NCI-H1092 (cell line): ENCODE results near the gene CEMP1.

Source experiments
- DNase-seq: peaks from one replicate; lab custom pipeline; 2025; lab: John Stamatoyannopoulos, UW

The CEMP1 gene

DNA sequence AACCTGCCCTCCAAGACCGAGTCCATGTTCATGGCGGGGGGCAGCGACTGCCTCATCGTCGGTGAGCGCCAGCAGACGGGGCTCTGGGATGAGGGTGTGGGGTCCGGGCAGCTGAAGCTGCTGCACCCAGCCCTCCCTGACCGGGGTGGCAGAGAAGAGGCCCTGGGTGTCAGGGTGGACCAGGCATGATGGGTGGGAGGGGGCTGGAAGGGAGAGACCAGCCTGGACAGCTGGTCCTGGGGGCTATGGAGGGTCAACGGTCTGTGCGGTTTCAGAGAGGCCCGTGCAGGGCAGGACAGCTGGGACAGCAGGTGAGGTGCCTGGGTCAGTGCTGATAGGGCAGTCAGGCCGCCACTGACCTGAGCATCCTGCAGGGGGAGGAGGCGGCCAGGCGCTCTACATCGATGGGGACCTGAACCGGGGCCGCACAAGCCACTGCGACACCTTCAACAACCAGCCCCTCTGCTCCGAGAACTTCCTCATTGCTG lies 30.7 kb downstream of the CEMP1 start:
- DNase-seq = no peak

DNA sequence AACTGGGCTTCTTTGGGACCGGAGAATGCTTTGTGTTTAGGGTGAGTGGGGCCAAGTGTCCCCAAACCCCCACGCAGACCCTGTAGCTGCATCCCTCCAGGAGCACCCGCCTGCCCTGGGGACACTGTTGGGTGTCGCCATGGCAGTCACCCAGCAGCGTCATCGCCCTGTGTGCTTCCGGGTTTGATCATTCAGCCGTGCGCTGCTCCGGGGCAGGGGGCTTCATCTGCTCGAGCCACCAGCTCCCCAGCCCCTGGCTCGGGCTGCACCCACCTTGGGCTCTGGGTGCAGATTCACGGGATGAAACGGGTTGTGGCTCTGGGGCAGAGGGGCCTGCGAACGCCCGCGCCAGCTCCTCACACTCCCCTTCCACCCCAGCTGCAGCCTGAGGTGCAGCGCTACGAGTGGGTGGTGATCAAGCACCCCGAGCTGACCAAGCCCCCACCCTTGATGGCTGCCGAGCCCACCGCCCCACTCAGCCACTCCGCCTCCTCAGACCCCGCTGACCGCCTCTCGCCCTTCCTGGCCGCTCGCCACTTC lies 31.2 kb downstream of the CEMP1 start:
- no peak for DNase-seq

- DNase-seq = no peak
Measured at GRCh38 chr16:2499454-2499853, 31.8 kb downstream of the CEMP1 start.

DNA sequence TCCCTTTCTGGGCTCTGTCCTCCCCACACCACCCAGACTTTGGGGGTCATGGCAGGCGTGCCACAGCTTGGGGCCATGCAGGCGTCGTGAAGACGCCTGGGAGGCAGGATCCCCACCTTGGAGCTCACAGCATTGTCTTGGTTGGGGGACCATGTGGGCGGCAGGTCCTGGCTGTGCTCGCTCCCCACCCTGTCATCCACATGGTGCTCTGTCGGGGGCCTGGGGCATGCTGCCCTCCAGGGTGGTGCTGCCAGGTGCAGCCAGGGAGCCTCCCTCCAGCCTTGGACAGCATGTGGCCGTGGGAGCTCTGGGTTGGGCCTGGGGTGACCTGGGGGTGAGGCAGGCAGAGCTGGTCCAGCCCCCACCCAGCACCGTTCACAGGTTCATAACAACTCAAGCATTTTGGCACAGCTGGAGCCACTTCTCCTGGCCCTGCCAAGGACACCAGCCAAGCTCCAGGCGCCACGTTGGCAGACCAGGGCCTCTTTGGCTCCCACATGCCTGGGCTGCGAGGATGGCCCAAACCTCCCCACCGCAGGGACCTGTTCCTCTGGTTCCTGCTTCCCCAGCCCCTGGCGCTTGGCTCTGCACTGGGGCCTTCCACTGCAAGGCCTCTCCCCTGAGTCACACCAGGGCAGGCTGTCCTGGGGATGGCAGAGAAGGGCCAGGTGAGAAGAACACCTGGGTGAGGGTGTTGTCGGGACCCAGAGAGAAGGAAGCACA lies 32.5 kb downstream of the CEMP1 start:
- peak; percentile 41 for DNase-seq

DNA sequence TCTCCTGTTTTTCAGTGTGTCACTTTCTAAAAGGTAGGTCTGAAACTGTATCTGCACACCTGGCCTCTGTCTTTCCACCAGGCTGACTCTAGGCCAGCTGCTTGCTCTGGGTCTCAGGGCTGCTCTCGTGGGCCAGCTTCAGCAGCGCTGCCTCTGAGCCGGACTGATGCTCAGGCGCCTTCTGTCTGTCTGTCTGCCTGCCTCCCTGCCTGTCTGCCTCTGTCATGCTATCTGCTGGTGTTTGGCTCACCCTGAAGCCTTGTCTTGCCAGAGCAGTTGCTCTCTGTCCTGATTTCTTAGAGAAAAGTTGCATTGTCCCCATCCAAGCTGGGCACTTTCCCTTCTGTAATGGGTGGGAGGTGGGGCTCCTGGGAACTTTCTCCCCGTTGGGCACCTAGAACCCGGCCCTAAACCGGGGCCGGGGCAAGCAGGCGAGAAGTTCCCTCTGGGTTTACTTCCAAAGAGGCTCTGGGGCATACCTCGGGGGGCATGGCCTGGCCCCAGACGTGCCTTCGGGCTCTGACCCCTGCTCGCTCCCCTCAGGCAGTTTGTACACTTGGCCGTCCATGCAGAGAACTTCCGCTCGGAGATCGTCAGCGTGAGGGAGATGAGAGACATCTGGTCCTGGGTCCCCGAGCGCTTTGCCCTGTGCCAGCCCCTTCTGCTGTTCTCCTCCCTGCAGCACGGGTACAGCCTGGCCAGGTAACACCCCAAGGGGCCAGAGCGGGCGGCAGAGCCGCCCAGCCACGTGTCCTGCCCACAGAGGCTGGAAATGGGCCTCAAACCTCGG lies 33.3 kb downstream of the CEMP1 start:
- no peak for DNase-seq

- peak; percentile 61 for DNase-seq
Measured at GRCh38 chr16:2497116-2497630, 34.0 kb downstream of the CEMP1 start.

- DNase-seq = no peak
Measured at GRCh38 chr16:2496223-2497115, 34.7 kb downstream of the CEMP1 start.

- DNase-seq = no peak
Measured at GRCh38 chr16:2495041-2495440, 36.2 kb downstream of the CEMP1 start.

- DNase-seq = no peak
Measured at GRCh38 chr16:2494616-2495015, 36.6 kb downstream of the CEMP1 start.

DNA sequence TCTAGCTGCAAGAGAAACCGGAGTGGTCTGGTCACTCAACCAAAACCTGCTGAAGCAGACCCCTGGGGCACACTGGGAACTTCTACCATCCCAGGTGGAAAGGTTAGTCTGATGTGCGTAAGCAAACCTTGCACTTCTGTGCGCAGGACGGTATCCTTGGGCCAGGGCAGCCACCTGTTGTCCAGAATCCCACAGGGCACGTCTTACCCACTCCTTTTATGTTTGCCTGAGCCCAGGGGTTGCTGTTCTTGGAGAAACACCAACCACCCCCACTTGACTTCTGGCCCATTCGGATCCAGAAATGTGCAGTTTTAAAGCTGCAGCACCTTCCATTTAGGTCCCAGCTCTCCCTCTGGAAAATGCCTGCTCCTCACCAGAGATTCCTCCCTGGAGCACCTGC lies 37.6 kb downstream of the CEMP1 start:
- DNase-seq = no peak

- no peak for DNase-seq
Measured at GRCh38 chr16:2492292-2492691, 38.9 kb downstream of the CEMP1 start.

GRCh38 chr16:2490190-2491105 lies 40.8 kb downstream of the CEMP1 start:
- peak; percentile 90 for DNase-seq

- no peak for DNase-seq
Measured at GRCh38 chr16:2489581-2489980, 41.6 kb downstream of the CEMP1 start.

- no peak for DNase-seq
Measured at GRCh38 chr16:2487903-2488531, 43.2 kb downstream of the CEMP1 start.

- DNase-seq = no peak
Measured at GRCh38 chr16:2487517-2487842, 43.7 kb downstream of the CEMP1 start.

- DNase-seq = peak; percentile 53
Measured at GRCh38 chr16:2486645-2487516, 44.3 kb downstream of the CEMP1 start.

- no peak for DNase-seq
Measured at GRCh38 chr16:2485811-2486507, 45.2 kb downstream of the CEMP1 start.

- DNase-seq = no peak
Measured at GRCh38 chr16:2484898-2485508, 46.2 kb downstream of the CEMP1 start.
